Endodermal cell (in vitro differentiated cells): ENCODE results near the gene HOXA6. TPM values are rescaled to one million over a fixed set of nuclear protein-coding genes. Genes with fewer than 3 reads are reported as not detected.
A peak's percentile ranks its signal among the peaks of the same experiment; 100 is the strongest.

Experiments used
- DNase-seq: peaks from one replicate; pipeline ENCODE4 v3.0.0-alpha.2; 2017
- H3K27ac ChIP-seq: 2 replicates; pipeline ENCODE4 v1.5.1; 2013; ENCODE audit warnings: mild to moderate bottlenecking, low read depth, low read length, moderate library complexity
- H3K27me3 ChIP-seq: 2 replicates; pipeline ENCODE4 v1.6.1; 2013; ENCODE audit warnings: mild to moderate bottlenecking, low read length, moderate library complexity; ENCODE audit not compliant: insufficient read depth, control insufficient read depth, poor library complexity, severe bottlenecking
- H3K36me3 ChIP-seq: 2 replicates; pipeline ENCODE4 v1.7.0; 2013; ENCODE audit warnings: mild to moderate bottlenecking, low read length, moderate library complexity; ENCODE audit not compliant: control insufficient read depth, insufficient read depth
- H3K4me1 ChIP-seq: one replicate; pipeline ENCODE4 v1.7.0; 2013; ENCODE audit warnings: low read length; ENCODE audit not compliant: control insufficient read depth, insufficient read depth
- H3K4me3 ChIP-seq: 2 replicates; pipeline ENCODE4 v1.5.1; 2013; ENCODE audit warnings: mild to moderate bottlenecking, low read length, moderate library complexity
- H3K9ac ChIP-seq: 2 replicates; pipeline ENCODE4 v1.6.1; 2013; ENCODE audit warnings: mild to moderate bottlenecking, low read length, moderate library complexity; ENCODE audit not compliant: poor library complexity, severe bottlenecking; ENCODE audit errors: extremely low read depth
- H3K9me3 ChIP-seq: 2 replicates; pipeline ENCODE4 v1.6.1; 2013; ENCODE audit warnings: mild to moderate bottlenecking, low read length, moderate library complexity; ENCODE audit not compliant: control insufficient read depth
- H3K27ac Mint-ChIP-seq: 2 replicates; pipeline ENCODE4 v1.8.0; 2020; ENCODE audit warnings: mixed read lengths
- H3K27me3 Mint-ChIP-seq: 2 replicates; pipeline ENCODE4 v1.8.0; 2021; ENCODE audit warnings: mild to moderate bottlenecking, mixed read lengths; ENCODE audit not compliant: insufficient read depth
- H3K36me3 Mint-ChIP-seq: 2 replicates; pipeline ENCODE4 v1.8.0; 2020; ENCODE audit warnings: low read depth, mixed read lengths
- H3K4me1 Mint-ChIP-seq: 2 replicates; pipeline ENCODE4 v1.8.0; 2020; ENCODE audit warnings: mixed read lengths
- H3K4me3 Mint-ChIP-seq: 2 replicates; pipeline ENCODE4 v1.8.0; 2020; ENCODE audit warnings: mild to moderate bottlenecking, moderate library complexity, mixed read lengths
- H3K9me3 Mint-ChIP-seq: 2 replicates; pipeline ENCODE4 v1.8.0; 2020; ENCODE audit warnings: mild to moderate bottlenecking, mixed read lengths
- WGBS, 2 experiments: methylation state at CpG; one replicate each; pipeline versions ENCODE4 v1.1.5 to v1.1.7; 2013; ENCODE audit warnings: missing lambda C conversion rate in 2 of 2, mixed read lengths in 1 of 2; ENCODE audit not compliant: insufficient coverage in 1 of 2, insufficient read length in 1 of 2; 5-methylcytosine and 5-hydroxymethylcytosine counted together
- total RNA-seq, 2 donors: library from RNA; stranded (reverse); fragmentation: NEBNext Ultra II Directional in 1 of 2; extraction: Animal tissue kit (Norgen Biotek cat#: 25700) in 1 of 2; gene quantifications; 2 replicates in 1 of 2; 3 replicates in 1 of 2; pipeline ENCODE4 v1.2.1, GENCODE V29; 2021
- TF ChIP-seq, protein P1 (sequence below): fragments of 200-600 bp; sonication (generic); conservative IDR thresholded peaks from 2 replicates; pipeline ENCODE4 v1.5.0; 2021; ENCODE audit warnings: antibody characterized with exemption, mild to moderate bottlenecking

The HOXA6 gene
- total RNA-seq, 2 donors from 2014 or later: not detected

GRCh38 chr7:27129729-27130539 is 17.6 kb downstream of the HOXA6 start:
- Histone ChIP-seq H3K27ac (no peak overlapping the region), H3K36me3 (no peaks in the 10 kb centered on the region), H3K4me1 (no peaks in the 10 kb centered on the region), H3K9ac (no peak overlapping the region), H3K4me3 (no peak overlapping the region), H3K9me3 (peaks cover 10% of the 10 kb centered on the region), H3K27me3 (peaks cover 99% of the 10 kb centered on the region)
- H3K4me1 Mint-ChIP-seq: no peaks in the 10 kb centered on the region
- no peaks in the 10 kb centered on the region for H3K9me3 Mint-ChIP-seq
- H3K36me3 Mint-ChIP-seq: no peaks in the 10 kb centered on the region
- peaks cover 97% of the 10 kb centered on the region for H3K27me3 Mint-ChIP-seq
- DNase-seq: no peak
- TF ChIP-seq, protein P1, sequence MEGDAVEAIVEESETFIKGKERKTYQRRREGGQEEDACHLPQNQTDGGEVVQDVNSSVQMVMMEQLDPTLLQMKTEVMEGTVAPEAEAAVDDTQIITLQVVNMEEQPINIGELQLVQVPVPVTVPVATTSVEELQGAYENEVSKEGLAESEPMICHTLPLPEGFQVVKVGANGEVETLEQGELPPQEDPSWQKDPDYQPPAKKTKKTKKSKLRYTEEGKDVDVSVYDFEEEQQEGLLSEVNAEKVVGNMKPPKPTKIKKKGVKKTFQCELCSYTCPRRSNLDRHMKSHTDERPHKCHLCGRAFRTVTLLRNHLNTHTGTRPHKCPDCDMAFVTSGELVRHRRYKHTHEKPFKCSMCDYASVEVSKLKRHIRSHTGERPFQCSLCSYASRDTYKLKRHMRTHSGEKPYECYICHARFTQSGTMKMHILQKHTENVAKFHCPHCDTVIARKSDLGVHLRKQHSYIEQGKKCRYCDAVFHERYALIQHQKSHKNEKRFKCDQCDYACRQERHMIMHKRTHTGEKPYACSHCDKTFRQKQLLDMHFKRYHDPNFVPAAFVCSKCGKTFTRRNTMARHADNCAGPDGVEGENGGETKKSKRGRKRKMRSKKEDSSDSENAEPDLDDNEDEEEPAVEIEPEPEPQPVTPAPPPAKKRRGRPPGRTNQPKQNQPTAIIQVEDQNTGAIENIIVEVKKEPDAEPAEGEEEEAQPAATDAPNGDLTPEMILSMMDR: no peak
- H3K4me3 Mint-ChIP-seq: no peak overlapping the region
- WGBS, 2 experiments: 3 to 4% methylated on average over 20 to 72 of the region's 72 CpGs
- H3K27ac Mint-ChIP-seq: no peak overlapping the region

- no peaks in the 10 kb centered on the region for H3K36me3 ChIP-seq
- no peaks in the 10 kb centered on the region for H3K9me3 Mint-ChIP-seq
- H3K4me3 Mint-ChIP-seq: no peak overlapping the region
- H3K27me3 ChIP-seq: peaks cover 99% of the 10 kb centered on the region
- H3K4me1 ChIP-seq: no peaks in the 10 kb centered on the region
- no peak overlapping the region for H3K9ac ChIP-seq
- H3K4me1 Mint-ChIP-seq: no peaks in the 10 kb centered on the region
- peaks cover 17% of the 10 kb centered on the region for H3K9me3 ChIP-seq
- TF ChIP-seq, protein P1: no peak
- H3K4me3 ChIP-seq: no peak overlapping the region
- no peaks in the 10 kb centered on the region for H3K36me3 Mint-ChIP-seq
- peak; percentile 46 for DNase-seq
- no peak overlapping the region for H3K27ac ChIP-seq
- no peak overlapping the region for H3K27ac Mint-ChIP-seq
- H3K27me3 Mint-ChIP-seq: peaks cover 97% of the 10 kb centered on the region
- WGBS, 2 experiments: 6 to 13% methylated on average over 15 to 27 of the region's 28 CpGs
Measured at GRCh38 chr7:27128776-27129728, 18.5 kb downstream of the HOXA6 start.

- H3K36me3 ChIP-seq: no peaks in the 10 kb centered on the region
- no peak overlapping the region for H3K27ac ChIP-seq
- no peak overlapping the region for H3K4me3 ChIP-seq
- peaks cover 97% of the 10 kb centered on the region for H3K27me3 Mint-ChIP-seq
- H3K9ac ChIP-seq: no peak overlapping the region
- peaks cover 17% of the 10 kb centered on the region for H3K9me3 ChIP-seq
- no peaks in the 10 kb centered on the region for H3K36me3 Mint-ChIP-seq
- no peaks in the 10 kb centered on the region for H3K9me3 Mint-ChIP-seq
- peak; percentile 26 for DNase-seq
- H3K4me1 Mint-ChIP-seq: no peaks in the 10 kb centered on the region
- TF ChIP-seq, protein P1: no peak
- no peak overlapping the region for H3K27ac Mint-ChIP-seq
- no peak overlapping the region for H3K4me3 Mint-ChIP-seq
- WGBS, 2 experiments: 14 to 25% methylated on average over 1 to 2 of the region's 2 CpGs
- no peaks in the 10 kb centered on the region for H3K4me1 ChIP-seq
- H3K27me3 ChIP-seq: peaks cover 99% of the 10 kb centered on the region
Measured at GRCh38 chr7:27128034-27128433, 19.5 kb downstream of the HOXA6 start.
